Ecto neural progenitor cell (in vitro differentiated cells): ENCODE measurements around the gene IFNAR1.
"Not testable (repeated sequence)": the region's sequence is repeated elsewhere in the genome, so short reads cannot be mapped to it uniquely, and the experiment has no call there.

Experiments used
- DNase-seq: peaks from one replicate; pipeline ENCODE4 v3.0.0-alpha.2; 2018; ENCODE audit warnings: low spot score

The IFNAR1 gene

GRCh38 chr21:33308586-33309490 is 15.9 kb upstream of the IFNAR1 start:
- no peak for DNase-seq

GRCh38 chr21:33309778-33310177 is 15.0 kb upstream of the IFNAR1 start:
- no peak for DNase-seq

GRCh38 chr21:33312121-33312520 is 12.6 kb upstream of the IFNAR1 start:
- no peak for DNase-seq

GRCh38 chr21:33313183-33313582 is 11.6 kb upstream of the IFNAR1 start:
- DNase-seq: no peak

GRCh38 chr21:33313611-33314010 is 11.2 kb upstream of the IFNAR1 start:
- no peak for DNase-seq

- DNase-seq: no peak
Observed at GRCh38 chr21:33314111-33314510, 10.7 kb upstream of the IFNAR1 start.

GRCh38 chr21:33315946-33316710 is 8.6 kb upstream of the IFNAR1 start:
- DNase-seq: no peak

GRCh38 chr21:33317145-33317544 is 7.6 kb upstream of the IFNAR1 start:
- no peak for DNase-seq

GRCh38 chr21:33317786-33318486 is 6.8 kb upstream of the IFNAR1 start:
- no peak for DNase-seq

GRCh38 chr21:33321005-33321404 is 3.8 kb upstream of the IFNAR1 start:
- DNase-seq: not testable (repeated sequence)

- not testable (repeated sequence) for DNase-seq
Observed at GRCh38 chr21:33323610-33324009, 1.2 kb upstream of the IFNAR1 start.

- no peak for DNase-seq
Observed at GRCh38 chr21:33325222-33326067, 675 bp downstream of the IFNAR1 start.

GRCh38 chr21:33327326-33327725 is 2.6 kb downstream of the IFNAR1 start:
- no peak for DNase-seq

GRCh38 chr21:33327792-33328433 is 3.1 kb downstream of the IFNAR1 start:
- DNase-seq: no peak

GRCh38 chr21:33330726-33331125 is 6.0 kb downstream of the IFNAR1 start:
- DNase-seq: no peak

- no peak for DNase-seq
Observed at GRCh38 chr21:33332143-33332542, 7.4 kb downstream of the IFNAR1 start.

GRCh38 chr21:33334191-33334590 is 9.4 kb downstream of the IFNAR1 start:
- no peak for DNase-seq

GRCh38 chr21:33334824-33335223 is 10.1 kb downstream of the IFNAR1 start:
- no peak for DNase-seq

GRCh38 chr21:33339135-33339534 is 14.4 kb downstream of the IFNAR1 start:
- no peak for DNase-seq

- DNase-seq: no peak
Observed at GRCh38 chr21:33339918-33340317, 15.1 kb downstream of the IFNAR1 start.

GRCh38 chr21:33345751-33346238 is 21.0 kb downstream of the IFNAR1 start:
- no peak for DNase-seq
